Fibroblast of skin of right biceps (primary cell): ENCODE measurements around the gene DOP1A.
A peak's percentile ranks its signal among the peaks of the same experiment; 100 is the strongest.

Experiments
- DNase-seq: peaks from one replicate; pipeline ENCODE4 v3.0.0-alpha.2; 2013

The DOP1A gene

DNA sequence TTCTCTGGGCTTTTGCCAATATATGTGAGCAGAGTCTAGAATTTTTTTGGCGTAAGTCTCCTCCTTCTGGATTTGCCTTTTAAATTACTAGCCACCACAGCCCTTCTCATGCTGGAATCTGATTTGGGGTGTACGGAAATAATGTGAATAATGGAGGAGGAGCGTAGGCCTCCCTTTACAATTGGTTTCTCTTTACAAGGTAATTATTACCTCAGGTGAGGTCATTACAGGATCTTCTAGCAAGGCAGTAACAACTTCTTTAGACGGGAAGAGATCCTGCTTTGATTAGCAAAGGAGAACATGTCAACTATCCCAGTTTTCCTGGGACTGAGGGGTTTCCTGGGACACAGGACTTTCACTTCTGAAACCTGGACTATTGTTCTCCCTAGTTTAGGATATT is 134.6 kb downstream of the DOP1A start:
- no peak for DNase-seq

DNA sequence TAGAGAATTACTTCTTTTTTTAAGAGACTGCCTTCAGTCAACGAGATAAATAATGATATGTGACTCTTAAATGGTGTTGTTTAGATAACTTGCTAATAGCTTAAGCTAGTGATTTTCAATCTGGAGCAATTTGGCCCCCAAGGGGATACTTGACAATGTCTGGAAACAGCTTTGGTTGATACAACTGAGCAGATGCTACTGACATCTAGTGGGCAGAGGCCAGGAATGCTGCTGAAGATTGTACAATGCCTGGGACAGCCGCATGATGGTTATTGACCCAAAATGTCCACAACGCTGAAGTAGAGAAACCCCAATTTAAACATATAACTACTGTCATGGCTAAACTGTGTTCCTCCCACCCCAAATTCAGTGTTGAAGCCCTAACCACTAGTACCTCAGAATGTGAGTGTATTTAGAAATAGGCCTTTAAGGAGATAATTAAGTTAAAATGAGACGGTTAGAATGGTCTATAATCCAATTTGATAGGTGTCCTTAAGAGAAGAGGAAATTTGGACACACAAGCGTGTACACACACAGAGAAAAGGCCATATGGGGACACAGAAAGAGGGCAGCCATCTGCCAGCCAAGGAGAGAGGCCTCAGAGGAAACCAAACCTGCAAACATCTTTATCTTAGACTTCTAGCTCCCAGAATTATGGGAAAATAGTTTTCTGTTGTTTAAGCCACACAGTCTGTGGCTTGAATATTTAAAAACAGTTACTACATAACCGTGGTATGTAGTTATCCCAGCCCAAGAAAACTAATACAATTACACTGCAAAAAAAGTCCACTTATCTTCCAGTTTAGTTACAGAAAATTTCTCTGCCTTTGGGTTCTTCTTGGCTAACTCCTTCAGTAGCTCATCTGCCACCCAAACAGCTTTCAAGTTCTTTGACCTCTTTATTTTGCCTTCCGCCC is 147.9 kb downstream of the DOP1A start:
- DNase-seq, result peak; percentile 74

DNA sequence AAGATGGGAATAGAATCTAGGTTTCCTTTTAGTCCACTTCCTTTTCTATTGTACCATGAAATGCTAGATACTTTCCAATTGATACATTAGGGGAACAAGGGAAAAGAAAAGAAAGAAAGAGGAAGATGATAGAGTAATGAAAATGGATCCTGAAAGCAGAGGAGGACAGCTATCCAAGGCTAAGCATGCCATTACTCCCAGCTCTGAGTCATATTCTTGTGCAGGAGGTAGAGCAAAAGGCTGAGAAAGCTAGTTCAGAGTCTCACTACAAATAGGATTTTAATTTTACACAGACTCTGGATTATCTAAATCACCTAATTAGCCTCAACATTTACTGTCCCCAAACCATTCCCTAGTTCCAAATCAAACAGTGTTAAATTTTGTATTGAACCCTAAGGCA is 149.3 kb downstream of the DOP1A start:
- DNase-seq, result no peak
